SJSA1 (cell line): ENCODE results near the gene PARVG. TPM values are rescaled to one million over a fixed set of nuclear protein-coding genes. Genes with fewer than 3 reads are reported as not detected.

Experiments
- DNase-seq, 2 experiments: peaks; one replicate each; pipeline ENCODE4 v3.0.0-alpha.2; 2015 to 2020; ENCODE audit warnings: low spot score in 2 of 2, low read depth in 1 of 2
- H3K27ac ChIP-seq: fragments of 250-450 bp; sonication (Bioruptor Pico); 2 replicates; pipeline ENCODE4 v1.5.1; 2020; ENCODE audit warnings: mild to moderate bottlenecking, moderate library complexity
- H3K27me3 ChIP-seq: fragments of 250-450 bp; sonication (Bioruptor Pico); replicated peaks from 2 replicates; pipeline ENCODE4 v1.5.1; 2020; ENCODE audit warnings: mild to moderate bottlenecking, moderate library complexity
- H3K36me3 ChIP-seq: fragments of 250-450 bp; sonication (Bioruptor Pico); 2 replicates; pipeline ENCODE4 v1.5.1; 2020; ENCODE audit warnings: mild to moderate bottlenecking
- H3K4me1 ChIP-seq: fragments of 250-450 bp; sonication (Bioruptor Pico); replicated peaks from 2 replicates; pipeline ENCODE4 v1.6.1; 2021; ENCODE audit warnings: mild to moderate bottlenecking
- H3K4me3 ChIP-seq: fragments of 250-450 bp; sonication (Bioruptor Pico); 2 replicates; pipeline ENCODE4 v1.5.1; 2020; ENCODE audit warnings: mild to moderate bottlenecking
- H3K9me3 ChIP-seq: fragments of 250-450 bp; sonication (Bioruptor Pico); replicated peaks from 2 replicates; pipeline ENCODE4 v1.5.1; 2020; ENCODE audit warnings: mild to moderate bottlenecking
- total RNA-seq: library from RNA; depleted of rRNA; stranded (reverse); fragments of >200 nt; shearing (Covaris generic); gene quantifications from 2 replicates; pipeline ENCODE4 v1.2.3, GENCODE V29; 2014

Gene PARVG
- total RNA-seq, 1 experiment from 2014 or later, result not detected

DNA sequence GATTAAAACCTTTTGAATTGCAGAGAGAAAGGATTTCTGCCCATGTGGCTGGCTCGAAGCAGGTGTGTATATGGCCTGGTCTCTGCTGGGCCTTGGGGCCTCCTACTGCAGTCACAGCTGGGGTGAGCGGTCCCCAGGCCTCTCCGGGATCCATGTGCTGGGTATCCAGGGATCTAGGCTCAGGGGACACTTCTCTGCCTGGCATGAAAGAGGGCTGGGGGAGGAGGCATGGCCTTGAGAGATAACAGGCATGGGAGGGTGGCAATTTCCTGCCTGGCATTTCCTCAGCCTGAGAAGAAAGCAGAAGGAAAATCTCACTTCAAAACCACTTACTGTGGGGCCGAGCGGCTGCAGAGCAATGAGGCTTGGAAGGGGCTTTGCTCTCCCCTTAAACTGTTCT is 20.3 kb upstream of the PARVG start:
- H3K36me3 ChIP-seq, result no peaks in the 10 kb centered on the region
- peaks cover 25% of the 10 kb centered on the region for H3K4me1 ChIP-seq
- no peak overlapping the region for H3K4me3 ChIP-seq
- no peaks in the 10 kb centered on the region for H3K27me3 ChIP-seq
- H3K27ac ChIP-seq, result no peak overlapping the region
- no peaks in the 10 kb centered on the region for H3K9me3 ChIP-seq
- no peak for DNase-seq

DNA sequence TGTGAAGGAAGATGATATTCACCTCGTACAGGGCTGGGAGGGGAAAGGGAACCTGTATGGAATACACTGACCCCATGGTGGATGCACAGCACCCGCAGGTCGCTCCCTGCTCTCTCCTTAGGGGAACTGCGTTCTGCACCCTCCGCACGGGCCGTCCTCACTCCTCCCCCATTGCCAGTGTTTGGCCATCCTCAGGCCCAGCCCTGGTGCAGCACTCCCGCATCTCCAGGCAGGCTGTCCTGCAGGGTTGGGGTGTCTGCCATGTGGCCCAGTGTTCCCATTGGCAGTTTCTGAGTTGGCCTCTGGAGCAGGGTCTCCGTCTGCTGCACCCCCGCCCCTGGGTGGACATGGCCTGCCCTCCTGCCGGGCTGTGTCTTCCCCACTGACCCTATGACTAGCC is 19.1 kb upstream of the PARVG start:
- no peak for DNase-seq
- no peaks in the 10 kb centered on the region for H3K27me3 ChIP-seq
- H3K4me1 ChIP-seq, result peaks cover 19% of the 10 kb centered on the region
- H3K36me3 ChIP-seq, result no peaks in the 10 kb centered on the region
- H3K27ac ChIP-seq, result no peak overlapping the region
- no peak overlapping the region for H3K4me3 ChIP-seq
- H3K9me3 ChIP-seq, result no peaks in the 10 kb centered on the region

DNA sequence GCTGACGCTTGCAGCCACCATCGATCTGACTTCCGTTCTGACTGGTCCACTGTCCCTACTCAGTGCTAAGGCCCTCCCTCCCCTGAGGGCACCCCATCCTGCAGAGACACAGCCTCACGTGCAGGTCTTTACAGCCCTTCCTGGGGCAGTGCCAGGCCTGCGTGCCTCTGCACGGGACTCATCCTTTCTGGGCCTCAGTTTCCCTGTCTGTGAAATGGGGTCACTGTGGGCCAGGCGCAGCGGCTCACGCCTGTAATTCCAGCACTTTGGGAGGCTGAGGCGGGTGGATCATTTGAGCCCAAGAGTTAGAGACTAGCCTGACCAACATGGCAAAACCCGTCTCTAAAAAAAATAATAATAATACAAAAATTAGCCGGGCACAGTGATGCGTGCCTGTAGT is 17.8 kb upstream of the PARVG start:
- Histone ChIP-seq H3K4me1 (peaks cover 16% of the 10 kb centered on the region), H3K9me3 (no peaks in the 10 kb centered on the region), H3K36me3 (no peaks in the 10 kb centered on the region), H3K4me3 (no peak overlapping the region), H3K27me3 (no peaks in the 10 kb centered on the region), H3K27ac (no peak overlapping the region)
- no peak for DNase-seq

DNA sequence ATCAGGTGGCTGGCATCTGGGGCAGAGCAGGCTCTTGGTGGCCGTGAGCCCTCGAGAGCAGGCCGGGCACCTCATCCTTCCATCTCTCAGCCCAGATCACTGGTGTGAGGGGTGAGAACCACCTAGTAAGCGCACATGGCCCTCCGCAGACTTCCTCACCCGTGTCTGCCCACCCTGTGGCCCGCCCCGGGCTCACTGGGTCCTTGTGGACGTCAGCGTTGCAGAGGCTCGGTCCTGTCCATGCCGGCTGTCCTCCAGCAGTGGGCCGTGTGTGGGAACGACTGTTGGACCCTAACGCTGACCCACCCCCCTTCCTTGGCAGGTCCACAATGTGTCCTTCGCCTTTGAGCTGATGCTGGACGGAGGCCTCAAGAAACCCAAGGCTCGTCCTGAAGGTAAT is 17.2 kb upstream of the PARVG start:
- Histone ChIP-seq H3K36me3 (no peaks in the 10 kb centered on the region), H3K9me3 (no peaks in the 10 kb centered on the region), H3K4me3 (no peak overlapping the region), H3K27me3 (no peaks in the 10 kb centered on the region), H3K27ac (no peak overlapping the region), H3K4me1 (peaks cover 10% of the 10 kb centered on the region)
- no peak for DNase-seq

DNA sequence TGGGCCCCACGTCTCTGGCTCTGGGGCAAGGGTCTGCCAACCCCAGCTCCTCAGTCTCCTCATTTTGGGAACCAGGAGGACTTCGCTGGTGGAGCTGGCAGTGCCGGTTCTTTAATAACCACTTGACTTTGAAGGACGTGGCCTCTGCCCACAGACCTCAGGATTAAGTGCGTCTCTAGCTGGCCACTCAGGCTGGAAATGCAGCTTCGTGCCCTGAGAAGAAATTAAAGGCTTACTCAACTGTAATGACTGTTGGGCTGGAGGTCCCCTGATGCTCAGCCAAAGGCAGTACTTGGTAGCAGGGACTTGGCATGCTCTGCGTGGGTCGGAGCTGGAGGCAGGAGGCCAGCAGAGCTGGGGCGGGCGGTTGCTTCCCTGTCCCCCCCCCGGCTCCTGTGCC is 16.7 kb upstream of the PARVG start:
- H3K4me1 ChIP-seq, result peaks cover 6% of the 10 kb centered on the region
- DNase-seq, result no peak
- no peak overlapping the region for H3K27ac ChIP-seq
- H3K4me3 ChIP-seq, result no peak overlapping the region
- H3K9me3 ChIP-seq, result no peaks in the 10 kb centered on the region
- H3K36me3 ChIP-seq, result no peaks in the 10 kb centered on the region
- H3K27me3 ChIP-seq, result no peaks in the 10 kb centered on the region

DNA sequence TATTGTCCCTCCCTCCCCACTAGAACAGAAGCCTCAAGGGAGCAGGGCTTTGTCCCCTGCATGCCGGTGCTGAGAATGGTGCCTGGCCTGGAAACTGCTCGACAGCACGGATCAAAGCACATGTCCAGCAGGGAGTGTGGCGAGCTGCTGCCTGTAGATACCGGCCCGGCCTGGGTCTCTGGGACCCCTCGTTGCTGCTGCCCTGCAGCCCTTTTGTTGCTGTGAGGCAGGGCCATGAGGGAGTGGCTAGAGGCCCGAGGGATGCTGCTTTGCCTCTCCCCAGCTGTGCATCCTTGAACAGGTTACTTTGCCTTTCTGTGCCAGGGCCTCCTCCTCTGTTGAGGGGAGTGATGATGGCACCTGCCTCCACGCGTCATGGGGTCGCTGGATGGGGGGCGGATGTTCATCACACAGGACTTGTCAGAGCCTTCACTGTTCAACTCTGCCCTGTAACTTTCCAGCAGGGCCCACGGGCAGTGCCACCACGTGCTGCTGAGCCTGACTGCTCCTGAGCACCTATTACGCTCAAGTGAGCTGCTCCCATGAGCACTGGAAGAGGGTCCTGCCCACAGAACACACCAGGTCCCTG is 15.3 kb upstream of the PARVG start:
- DNase-seq, result no peak
- Histone ChIP-seq H3K36me3 (no peaks in the 10 kb centered on the region), H3K4me1 (no peaks in the 10 kb centered on the region), H3K9me3 (no peaks in the 10 kb centered on the region), H3K27me3 (no peaks in the 10 kb centered on the region), H3K4me3 (no peak overlapping the region), H3K27ac (no peak overlapping the region)

DNA sequence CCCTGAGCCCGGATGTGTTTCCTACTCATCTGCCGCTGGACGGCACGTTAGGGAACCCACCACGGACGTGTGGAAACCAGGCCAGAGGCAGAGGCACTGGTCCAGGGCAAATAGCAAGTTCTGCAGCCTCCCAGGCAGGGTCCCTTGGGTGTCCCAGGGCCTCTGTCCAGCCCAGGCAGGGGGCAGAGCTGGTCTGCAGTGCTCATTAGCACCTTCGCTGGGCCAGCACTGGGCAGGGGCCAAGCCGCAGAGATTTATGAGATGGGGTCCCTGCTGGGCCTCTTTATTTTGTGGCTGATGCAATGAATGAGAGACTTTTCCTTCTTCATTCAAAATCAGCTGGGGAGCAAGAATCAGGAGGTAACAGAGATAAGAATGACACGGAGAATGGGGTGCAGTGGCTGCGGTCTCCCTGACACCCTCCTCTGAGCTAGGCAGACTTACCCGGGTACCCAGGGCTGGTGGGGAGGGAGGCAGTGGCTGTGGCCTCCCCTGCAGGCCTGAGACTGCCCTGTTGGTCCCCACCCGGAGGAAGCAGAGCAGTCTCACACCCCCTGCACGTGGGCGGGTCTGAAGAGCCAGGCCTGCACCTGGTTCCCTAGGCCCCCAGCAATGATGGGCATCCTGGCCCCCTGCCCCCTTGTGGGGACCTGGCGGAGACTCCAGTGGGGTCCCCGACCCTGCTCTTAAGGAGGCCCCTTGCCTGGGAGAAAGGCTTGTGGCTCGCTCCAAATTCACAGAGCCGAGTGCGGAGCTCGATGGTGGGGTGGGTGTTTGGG is 14.0 kb upstream of the PARVG start:
- Histone ChIP-seq H3K4me1 (no peaks in the 10 kb centered on the region), H3K4me3 (no peak overlapping the region), H3K27ac (no peak overlapping the region), H3K9me3 (no peaks in the 10 kb centered on the region), H3K36me3 (no peaks in the 10 kb centered on the region), H3K27me3 (no peaks in the 10 kb centered on the region)
- no peak for DNase-seq

DNA sequence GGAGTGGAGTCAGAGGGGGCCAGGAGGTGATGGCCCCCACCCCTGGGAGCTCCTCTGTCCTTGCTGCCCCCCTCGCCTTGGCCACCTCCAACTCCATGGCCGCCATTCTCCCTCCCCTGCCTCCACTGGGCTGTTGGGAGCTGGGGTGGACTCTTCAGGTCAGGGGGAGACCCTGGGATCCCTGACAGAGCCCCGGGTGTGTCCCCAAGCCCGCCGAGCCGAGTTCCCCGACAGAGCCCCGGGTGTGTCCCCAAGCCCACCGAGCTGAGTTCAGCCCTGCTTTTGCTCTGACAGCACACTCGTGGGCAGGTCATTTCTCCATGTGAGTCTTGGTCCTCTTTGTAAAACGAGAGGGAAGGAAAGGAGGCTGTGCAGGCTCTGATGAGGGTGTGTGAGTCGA is 13.2 kb upstream of the PARVG start:
- Histone ChIP-seq H3K36me3 (no peaks in the 10 kb centered on the region), H3K4me3 (no peak overlapping the region), H3K27me3 (no peaks in the 10 kb centered on the region), H3K4me1 (no peaks in the 10 kb centered on the region), H3K9me3 (no peaks in the 10 kb centered on the region), H3K27ac (no peak overlapping the region)
- no peak for DNase-seq

DNA sequence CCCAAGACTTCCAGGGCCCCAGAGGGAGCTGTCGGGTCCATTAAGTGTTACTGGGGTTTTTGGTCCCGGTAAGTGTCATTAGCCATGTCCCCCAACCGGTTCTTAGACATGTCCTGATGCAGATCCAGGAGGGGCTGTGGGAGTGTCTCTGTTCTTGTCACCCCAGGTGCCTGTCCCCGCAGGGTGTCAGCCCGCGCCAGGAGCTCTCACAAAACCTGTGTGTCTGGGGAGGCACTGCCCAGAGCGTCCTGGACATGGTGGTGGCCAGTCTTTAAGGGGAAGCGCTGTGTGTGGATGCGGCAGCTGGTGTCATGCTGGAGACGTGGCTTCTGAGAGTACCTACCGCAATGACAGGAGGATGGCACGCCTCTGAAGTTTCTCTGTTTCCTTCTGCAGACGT is 12.5 kb upstream of the PARVG start:
- Histone ChIP-seq H3K9me3 (no peaks in the 10 kb centered on the region), H3K27ac (no peak overlapping the region), H3K27me3 (no peaks in the 10 kb centered on the region), H3K4me1 (no peaks in the 10 kb centered on the region), H3K4me3 (no peak overlapping the region), H3K36me3 (no peaks in the 10 kb centered on the region)
- DNase-seq, result no peak

DNA sequence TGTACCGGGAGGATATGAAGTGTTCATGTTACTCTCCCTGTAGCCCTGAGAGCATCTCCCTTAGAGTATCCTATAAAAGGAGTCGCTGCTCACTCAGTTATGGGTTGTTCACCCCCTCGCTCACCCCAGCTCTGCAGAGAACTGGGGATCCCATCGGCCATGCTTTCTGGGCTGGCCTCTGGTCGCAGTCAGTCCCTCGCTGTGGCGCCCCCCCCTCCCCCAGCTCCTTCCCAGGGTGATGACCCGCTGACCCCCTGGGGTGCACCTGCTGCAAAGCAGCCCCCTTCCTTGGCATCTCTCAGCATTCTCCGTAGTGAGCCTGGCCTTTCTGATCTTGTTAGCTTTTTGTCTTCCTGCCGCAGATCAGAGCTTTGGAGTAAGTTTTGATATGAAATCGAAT is 10.3 kb upstream of the PARVG start:
- Histone ChIP-seq H3K27me3 (no peaks in the 10 kb centered on the region), H3K4me3 (no peak overlapping the region), H3K36me3 (no peaks in the 10 kb centered on the region), H3K9me3 (no peaks in the 10 kb centered on the region), H3K4me1 (no peaks in the 10 kb centered on the region), H3K27ac (no peak overlapping the region)
- DNase-seq, result no peak

DNA sequence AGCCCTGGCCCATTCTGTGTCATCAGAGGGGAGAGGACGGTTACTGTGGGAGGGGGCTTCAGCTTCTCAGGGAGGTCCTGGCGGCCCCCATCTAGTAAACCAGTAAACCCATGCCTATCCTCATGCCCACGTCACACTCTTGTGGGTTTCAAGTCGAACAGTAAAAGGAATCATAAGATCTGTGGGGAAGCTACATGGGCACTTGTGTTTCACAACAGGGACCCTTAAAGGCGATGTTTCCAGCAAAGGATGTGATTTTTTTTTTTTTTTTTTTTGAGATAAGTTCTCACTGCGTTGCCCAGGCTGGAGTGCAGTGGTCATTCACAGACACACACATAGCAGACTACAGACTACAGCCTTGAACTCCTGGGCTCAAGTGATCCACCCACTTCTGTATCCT is 9.2 kb upstream of the PARVG start:
- Histone ChIP-seq H3K27ac (no peak overlapping the region), H3K4me1 (no peaks in the 10 kb centered on the region), H3K4me3 (no peak overlapping the region), H3K9me3 (no peaks in the 10 kb centered on the region), H3K36me3 (no peaks in the 10 kb centered on the region), H3K27me3 (no peaks in the 10 kb centered on the region)
- DNase-seq, result no peak

DNA sequence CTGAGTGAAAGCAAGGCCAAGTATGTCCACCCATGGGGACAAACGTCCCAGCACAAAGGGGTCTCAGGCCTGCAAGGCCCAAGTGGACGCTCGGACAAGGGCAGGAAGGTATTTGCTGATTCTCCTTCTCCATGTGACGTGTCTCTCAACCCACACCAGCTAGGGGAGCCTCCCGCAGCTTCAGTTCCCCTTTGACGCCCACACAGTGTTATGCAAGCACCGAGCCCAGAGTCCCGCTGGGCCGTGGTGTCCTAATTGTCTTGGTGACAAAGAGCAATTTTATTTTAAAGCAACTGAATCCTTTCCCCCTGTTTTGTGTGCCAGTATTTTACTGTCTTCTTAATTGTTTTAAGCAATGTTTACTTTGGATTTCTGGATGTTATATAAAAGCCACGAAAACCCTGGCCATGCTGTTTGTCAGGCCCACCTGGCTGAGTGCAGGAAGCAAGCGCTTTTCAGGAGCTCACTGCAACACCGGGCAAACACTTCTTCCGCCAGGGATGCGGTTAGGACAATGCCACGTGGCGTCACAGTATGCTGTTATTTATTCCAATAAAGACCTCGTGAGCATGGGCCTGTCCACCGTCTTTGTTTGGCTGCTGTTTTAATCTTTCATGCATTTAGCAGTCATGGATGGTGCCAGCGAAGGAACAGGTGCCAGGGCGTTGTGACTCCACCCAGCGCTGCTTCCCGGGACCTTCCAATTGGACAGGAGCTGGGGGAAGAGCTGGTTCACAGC is 8.2 kb upstream of the PARVG start:
- H3K36me3 ChIP-seq, result no peaks in the 10 kb centered on the region
- H3K27me3 ChIP-seq, result no peaks in the 10 kb centered on the region
- H3K27ac ChIP-seq, result no peak overlapping the region
- no peaks in the 10 kb centered on the region for H3K4me1 ChIP-seq
- H3K9me3 ChIP-seq, result no peaks in the 10 kb centered on the region
- H3K4me3 ChIP-seq, result no peak overlapping the region
- no peak for DNase-seq

DNA sequence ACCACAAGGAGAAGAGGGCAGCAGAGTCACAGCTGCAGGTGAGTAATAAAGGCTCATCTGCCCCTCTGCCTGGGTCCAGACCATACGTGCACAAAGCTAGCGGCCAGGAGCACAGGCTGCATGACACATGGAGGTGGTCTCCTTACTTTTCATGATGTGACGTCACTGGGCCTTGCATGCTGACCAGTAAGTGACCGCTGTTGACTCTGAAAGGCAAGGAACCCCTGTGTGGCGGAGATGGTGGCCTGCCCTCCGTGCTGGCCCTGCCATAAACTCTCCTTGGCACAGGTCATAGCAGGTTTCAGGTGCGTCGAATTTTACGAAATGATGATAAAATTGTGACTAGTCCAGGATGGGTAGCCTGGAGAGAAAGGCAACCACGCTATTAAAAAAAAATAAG is 7.6 kb upstream of the PARVG start:
- H3K27ac ChIP-seq, result no peak overlapping the region
- no peaks in the 10 kb centered on the region for H3K9me3 ChIP-seq
- H3K36me3 ChIP-seq, result no peaks in the 10 kb centered on the region
- no peak for DNase-seq
- H3K27me3 ChIP-seq, result no peaks in the 10 kb centered on the region
- no peak overlapping the region for H3K4me3 ChIP-seq
- H3K4me1 ChIP-seq, result no peaks in the 10 kb centered on the region

DNA sequence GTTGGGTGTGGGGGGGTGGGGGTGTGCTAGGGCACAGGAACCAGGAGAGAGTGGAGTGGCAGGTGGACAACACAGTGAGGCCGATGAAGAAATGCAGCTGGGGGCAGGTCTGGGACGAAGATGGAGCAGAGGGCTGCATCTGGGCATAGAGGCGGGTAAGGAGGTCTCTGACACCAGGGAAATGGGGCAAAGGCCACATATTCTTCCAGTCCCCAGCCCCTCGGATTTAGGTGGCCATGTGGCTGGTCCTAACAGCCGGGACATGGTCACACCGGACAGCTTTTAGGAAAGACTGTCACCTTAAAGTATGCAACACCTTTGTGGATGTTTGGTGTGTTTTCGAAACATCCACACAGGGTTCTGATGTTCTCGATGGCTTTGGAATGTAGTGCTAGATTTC is 5.0 kb upstream of the PARVG start:
- Histone ChIP-seq H3K4me1 (peaks cover under 1% of the 10 kb centered on the region), H3K27ac (no peak overlapping the region), H3K27me3 (no peaks in the 10 kb centered on the region), H3K36me3 (no peaks in the 10 kb centered on the region), H3K4me3 (no peak overlapping the region), H3K9me3 (no peaks in the 10 kb centered on the region)
- no peak for DNase-seq
